K562 (cell line): ENCODE results near the gene MAGI1. TPM values are rescaled to one million over a fixed set of nuclear protein-coding genes. Genes with fewer than 3 reads are reported as not detected.

ENCODE experiments used
- CHAMP1 ChIP-seq: fragments of 450-650 bp; IDR thresholded peaks from 2 replicates; pipeline ENCODE4 v1.6.1; 2016; ENCODE audit warnings: mild to moderate bottlenecking
- PURB ChIP-seq: sonication (generic); formaldehyde crosslinking; IDR thresholded peaks from 2 replicates; pipeline ENCODE4 v1.9.0; 2021; ENCODE audit warnings: low read depth, mild to moderate bottlenecking, missing genetic modification reagents
- TCF7L2 ChIP-seq: fragments of 150-350 bp; IDR thresholded peaks from 2 replicates; pipeline ENCODE4 v1.6.1; 2016; ENCODE audit warnings: low read depth, mild to moderate bottlenecking, low read length, moderate library complexity
- polyA plus RNA-seq, 8 experiments: library from polyadenylated mRNA; depleted of rRNA in 4 of 8; stranded (reverse) in 5 of 8; unstranded in 3 of 8; fragments of >200 nt; fragmentation: Nextera tagmentation in 2 of 8; fragmentation: Illumina TruSeq in 1 of 8; extraction: Ambion mirVana in 2 of 8; extraction: Trizol in 1 of 8; gene quantifications; 2 replicates each; pipeline versions ENCODE4 v1.2.1 to v1.2.3, GENCODE V29; 2011 to 2014; ENCODE audit warnings: inconsistent platforms in 1 of 8, missing spikeins in 1 of 8
- total RNA-seq, 7 experiments: library from RNA; depleted of rRNA in 6 of 7; stranded (reverse); fragments of >200 nt in 6 of 7; fragmentation: Illumina TruSeq in 2 of 7; extraction: Trizol in 2 of 7; gene quantifications; 2 replicates each; pipeline versions ENCODE4 v1.2.1 to v1.2.3, GENCODE V29; 2011 to 2021; ENCODE audit warnings: low replicate concordance in 1 of 7
- TF ChIP-seq, protein P1 (sequence below), 3 experiments: IDR thresholded peaks in 2 of 3; conservative IDR thresholded peaks in 1 of 3; 2 replicates each; pipeline ENCODE4 v1.5.1; 2011 to 2012; ENCODE audit warnings: low read length in 3 of 3, mild to moderate bottlenecking in 3 of 3, control low read depth in 2 of 3, improper control_type of control experiment in 1 of 3, inconsistent platforms in 1 of 3, low read depth in 1 of 3, mixed read lengths in 1 of 3, moderate library complexity in 1 of 3; ENCODE audit not compliant: insufficient read depth in 2 of 3
- TF ChIP-seq, protein P2 (sequence below), 2 experiments: fragments of 450-650 bp; formaldehyde crosslinking in 1 of 2; IDR thresholded peaks; 2 replicates each; pipeline versions ENCODE4 v1.4.0 to v1.6.1; 2014 to 2020; ENCODE audit warnings: mild to moderate bottlenecking in 2 of 2, borderline replicate concordance in 1 of 2, low read depth in 1 of 2
- TF ChIP-seq, protein P3 (sequence below): IDR thresholded peaks from 2 replicates; pipeline ENCODE4 v1.6.1; 2012; ENCODE audit warnings: low read depth, low read length, improper control_type of control experiment, borderline replicate concordance
- TF ChIP-seq, protein P4 (sequence below): fragments of 250-450 bp; sonication (Bioruptor Pico); IDR thresholded peaks from 2 replicates; pipeline ENCODE4 v1.4.0; 2020; ENCODE audit warnings: mild to moderate bottlenecking, moderate library complexity

MAGI1 gene
- total and polyA plus RNA-seq, 9 of the 15 experiments (the other 6 are each of a cell fraction or from before 2014, with no cell fraction given) = 7.8 to 59.4 (median 43.2) TPM

DNA sequence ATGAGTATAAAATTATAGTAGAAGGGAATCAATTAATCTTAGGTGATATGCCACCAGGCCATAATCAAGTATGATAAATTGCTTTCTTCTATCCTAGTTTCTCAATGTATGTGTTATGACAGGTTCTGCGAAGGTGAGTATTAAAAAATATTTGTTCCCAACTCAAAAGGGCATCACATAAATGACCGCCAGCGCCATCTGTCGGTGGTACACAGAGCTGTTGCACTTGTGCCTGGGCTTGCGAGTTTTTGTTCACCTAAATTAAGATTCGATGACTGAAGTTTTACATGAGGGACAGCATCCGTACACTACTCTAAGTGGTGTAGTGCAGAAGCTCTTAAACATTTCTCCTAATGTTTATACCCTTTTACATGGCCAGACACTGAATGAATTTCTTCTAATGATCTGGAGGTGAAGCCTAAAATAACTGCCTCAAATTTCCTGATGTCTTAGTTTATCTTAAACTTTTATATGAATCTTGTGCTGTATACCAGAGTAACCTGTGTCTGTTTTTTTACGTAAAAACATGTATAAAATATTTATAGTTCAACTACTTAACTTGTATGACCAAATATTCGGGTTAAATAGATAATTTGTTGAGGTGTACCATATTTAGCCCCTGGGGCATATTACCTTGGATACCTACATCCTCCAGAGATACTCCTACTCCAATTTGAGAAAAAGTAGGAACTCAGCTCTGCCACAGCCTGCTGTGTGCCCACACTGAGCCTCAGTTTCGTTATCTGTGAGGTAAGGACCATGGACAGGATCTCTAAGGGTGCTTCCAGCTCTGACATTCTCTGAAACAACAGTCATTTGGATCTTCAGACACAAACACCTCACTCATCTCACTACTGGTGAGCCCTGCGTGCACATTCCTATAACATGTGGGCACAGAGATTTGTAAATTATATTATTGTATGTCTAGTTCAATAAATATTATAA is 365.6 kb downstream of the MAGI1 start (continued):
- TF ChIP-seq, protein P1, sequence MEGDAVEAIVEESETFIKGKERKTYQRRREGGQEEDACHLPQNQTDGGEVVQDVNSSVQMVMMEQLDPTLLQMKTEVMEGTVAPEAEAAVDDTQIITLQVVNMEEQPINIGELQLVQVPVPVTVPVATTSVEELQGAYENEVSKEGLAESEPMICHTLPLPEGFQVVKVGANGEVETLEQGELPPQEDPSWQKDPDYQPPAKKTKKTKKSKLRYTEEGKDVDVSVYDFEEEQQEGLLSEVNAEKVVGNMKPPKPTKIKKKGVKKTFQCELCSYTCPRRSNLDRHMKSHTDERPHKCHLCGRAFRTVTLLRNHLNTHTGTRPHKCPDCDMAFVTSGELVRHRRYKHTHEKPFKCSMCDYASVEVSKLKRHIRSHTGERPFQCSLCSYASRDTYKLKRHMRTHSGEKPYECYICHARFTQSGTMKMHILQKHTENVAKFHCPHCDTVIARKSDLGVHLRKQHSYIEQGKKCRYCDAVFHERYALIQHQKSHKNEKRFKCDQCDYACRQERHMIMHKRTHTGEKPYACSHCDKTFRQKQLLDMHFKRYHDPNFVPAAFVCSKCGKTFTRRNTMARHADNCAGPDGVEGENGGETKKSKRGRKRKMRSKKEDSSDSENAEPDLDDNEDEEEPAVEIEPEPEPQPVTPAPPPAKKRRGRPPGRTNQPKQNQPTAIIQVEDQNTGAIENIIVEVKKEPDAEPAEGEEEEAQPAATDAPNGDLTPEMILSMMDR (IDR thresholded peaks at IDR 0.05 in 2 of 3, conservative IDR thresholded peaks at IDR 0.05 in 1 of 3; ENCODE audit: insufficient read depth in 2 of 3, low read depth in 1 of 3, low read length in 3 of 3) = peak; percentile 71 to 81 (median 78)
- TF ChIP-seq TCF7L2 (no peak), PURB (CRISPR knock-in tag) (no peak), CHAMP1 (0 out of 2 replicates have a peak, but pooled peaks have one; percentile 16)
- TF ChIP-seq, protein P2, sequence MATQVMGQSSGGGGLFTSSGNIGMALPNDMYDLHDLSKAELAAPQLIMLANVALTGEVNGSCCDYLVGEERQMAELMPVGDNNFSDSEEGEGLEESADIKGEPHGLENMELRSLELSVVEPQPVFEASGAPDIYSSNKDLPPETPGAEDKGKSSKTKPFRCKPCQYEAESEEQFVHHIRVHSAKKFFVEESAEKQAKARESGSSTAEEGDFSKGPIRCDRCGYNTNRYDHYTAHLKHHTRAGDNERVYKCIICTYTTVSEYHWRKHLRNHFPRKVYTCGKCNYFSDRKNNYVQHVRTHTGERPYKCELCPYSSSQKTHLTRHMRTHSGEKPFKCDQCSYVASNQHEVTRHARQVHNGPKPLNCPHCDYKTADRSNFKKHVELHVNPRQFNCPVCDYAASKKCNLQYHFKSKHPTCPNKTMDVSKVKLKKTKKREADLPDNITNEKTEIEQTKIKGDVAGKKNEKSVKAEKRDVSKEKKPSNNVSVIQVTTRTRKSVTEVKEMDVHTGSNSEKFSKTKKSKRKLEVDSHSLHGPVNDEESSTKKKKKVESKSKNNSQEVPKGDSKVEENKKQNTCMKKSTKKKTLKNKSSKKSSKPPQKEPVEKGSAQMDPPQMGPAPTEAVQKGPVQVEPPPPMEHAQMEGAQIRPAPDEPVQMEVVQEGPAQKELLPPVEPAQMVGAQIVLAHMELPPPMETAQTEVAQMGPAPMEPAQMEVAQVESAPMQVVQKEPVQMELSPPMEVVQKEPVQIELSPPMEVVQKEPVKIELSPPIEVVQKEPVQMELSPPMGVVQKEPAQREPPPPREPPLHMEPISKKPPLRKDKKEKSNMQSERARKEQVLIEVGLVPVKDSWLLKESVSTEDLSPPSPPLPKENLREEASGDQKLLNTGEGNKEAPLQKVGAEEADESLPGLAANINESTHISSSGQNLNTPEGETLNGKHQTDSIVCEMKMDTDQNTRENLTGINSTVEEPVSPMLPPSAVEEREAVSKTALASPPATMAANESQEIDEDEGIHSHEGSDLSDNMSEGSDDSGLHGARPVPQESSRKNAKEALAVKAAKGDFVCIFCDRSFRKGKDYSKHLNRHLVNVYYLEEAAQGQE (IDR thresholded peaks at IDR 0.05; ENCODE audit: borderline replicate concordance) = peak; percentile 75
- TF ChIP-seq, protein P2 (CRISPR knock-in tag; IDR thresholded peaks at IDR 0.05; ENCODE audit: low read depth) = no peak
- TF ChIP-seq, protein P3, sequence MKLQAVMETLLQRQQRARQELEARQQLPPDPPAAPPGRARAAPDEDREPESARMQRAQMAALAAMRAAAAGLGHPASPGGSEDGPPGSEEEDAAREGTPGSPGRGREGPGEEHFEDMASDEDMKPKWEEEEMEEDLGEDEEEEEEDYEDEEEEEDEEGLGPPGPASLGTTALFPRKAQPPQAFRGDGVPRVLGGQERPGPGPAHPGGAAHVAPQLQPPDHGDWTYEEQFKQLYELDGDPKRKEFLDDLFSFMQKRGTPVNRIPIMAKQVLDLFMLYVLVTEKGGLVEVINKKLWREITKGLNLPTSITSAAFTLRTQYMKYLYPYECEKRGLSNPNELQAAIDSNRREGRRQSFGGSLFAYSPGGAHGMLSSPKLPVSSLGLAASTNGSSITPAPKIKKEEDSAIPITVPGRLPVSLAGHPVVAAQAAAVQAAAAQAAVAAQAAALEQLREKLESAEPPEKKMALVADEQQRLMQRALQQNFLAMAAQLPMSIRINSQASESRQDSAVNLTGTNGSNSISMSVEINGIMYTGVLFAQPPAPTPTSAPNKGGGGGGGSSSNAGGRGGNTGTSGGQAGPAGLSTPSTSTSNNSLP = 0 out of 2 replicates have a peak, but pooled peaks have one; percentile 15
- TF ChIP-seq, protein P4, sequence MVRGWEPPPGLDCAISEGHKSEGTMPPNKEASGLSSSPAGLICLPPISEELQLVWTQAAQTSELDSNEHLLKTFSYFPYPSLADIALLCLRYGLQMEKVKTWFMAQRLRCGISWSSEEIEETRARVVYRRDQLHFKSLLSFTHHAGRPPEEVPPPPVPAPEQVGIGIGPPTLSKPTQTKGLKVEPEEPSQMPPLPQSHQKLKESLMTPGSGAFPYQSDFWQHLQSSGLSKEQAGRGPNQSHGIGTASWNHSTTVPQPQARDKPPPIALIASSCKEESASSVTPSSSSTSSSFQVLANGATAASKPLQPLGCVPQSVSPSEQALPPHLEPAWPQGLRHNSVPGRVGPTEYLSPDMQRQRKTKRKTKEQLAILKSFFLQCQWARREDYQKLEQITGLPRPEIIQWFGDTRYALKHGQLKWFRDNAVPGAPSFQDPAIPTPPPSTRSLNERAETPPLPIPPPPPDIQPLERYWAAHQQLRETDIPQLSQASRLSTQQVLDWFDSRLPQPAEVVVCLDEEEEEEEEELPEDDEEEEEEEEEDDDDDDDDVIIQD = no peak
